Right renal pelvis (tissue), 4 donors: ENCODE data around the gene PDIA5. TPM values are rescaled to one million over a fixed set of nuclear protein-coding genes. Genes with fewer than 3 reads are reported as not detected.

Source experiments
- DNase-seq, 4 donors: peaks; one replicate each; pipeline ENCODE4 v3.0.0-alpha.2; 2013; ENCODE audit warnings: low read depth in 4 of 4, low spot score in 3 of 4, missing footprints in 1 of 4
- polyA plus RNA-seq, 4 donors: library from polyadenylated mRNA; unstranded; fragments of 120-200 nt; gene quantifications; one replicate each; pipeline ENCODE4 v1.2.1, GENCODE V29; 2013; ENCODE audit not compliant: insufficient read length in 4 of 4

Gene PDIA5
- polyA plus RNA-seq, 4 donors = 25.0 to 32.9 (median 30.3) TPM

DNA sequence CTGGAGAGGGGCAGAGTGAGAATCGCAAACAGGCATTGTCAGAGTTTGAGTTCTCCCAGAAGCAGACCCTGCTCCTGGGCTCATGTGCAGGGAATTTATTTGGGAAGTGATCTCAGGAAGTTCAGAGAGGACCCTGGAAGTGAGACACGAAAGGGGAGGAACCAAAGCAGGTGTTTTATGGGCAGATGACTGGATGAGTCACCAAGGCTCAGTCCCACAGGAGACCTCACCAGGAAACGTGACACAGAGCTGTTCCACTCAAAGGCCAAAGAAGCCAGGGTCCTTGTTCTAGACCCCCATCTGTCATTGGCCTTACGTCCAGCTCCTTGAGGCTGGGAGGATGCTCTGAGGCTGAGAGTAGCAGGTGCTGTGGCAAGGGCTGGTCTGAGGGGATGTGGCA is 91.5 kb downstream of the PDIA5 start:
- no peak for DNase-seq

DNA sequence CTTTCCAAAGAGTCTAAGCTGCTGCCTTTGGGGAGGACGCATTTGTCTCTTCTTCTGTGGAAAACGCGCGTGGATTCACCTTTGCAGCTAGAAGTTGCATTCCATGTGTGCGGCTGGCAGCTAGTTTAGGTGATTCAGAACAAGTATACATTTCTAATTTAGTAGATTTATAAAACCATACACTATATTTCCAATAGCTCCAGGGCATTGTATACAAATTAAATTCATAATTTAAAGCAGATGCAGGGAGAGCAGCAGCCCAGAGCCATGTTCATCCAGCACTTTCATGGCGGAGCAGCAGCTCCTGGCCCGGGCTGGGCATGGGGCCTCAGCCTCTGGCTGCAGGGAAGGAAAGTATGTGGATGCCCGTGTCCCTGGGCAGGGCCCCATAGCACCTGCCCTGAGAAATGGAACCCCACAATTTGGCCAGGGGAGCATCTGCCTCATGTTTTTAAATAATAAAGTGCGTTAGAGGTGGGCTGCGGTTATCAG is 92.1 kb downstream of the PDIA5 start:
- no peak for DNase-seq

DNA sequence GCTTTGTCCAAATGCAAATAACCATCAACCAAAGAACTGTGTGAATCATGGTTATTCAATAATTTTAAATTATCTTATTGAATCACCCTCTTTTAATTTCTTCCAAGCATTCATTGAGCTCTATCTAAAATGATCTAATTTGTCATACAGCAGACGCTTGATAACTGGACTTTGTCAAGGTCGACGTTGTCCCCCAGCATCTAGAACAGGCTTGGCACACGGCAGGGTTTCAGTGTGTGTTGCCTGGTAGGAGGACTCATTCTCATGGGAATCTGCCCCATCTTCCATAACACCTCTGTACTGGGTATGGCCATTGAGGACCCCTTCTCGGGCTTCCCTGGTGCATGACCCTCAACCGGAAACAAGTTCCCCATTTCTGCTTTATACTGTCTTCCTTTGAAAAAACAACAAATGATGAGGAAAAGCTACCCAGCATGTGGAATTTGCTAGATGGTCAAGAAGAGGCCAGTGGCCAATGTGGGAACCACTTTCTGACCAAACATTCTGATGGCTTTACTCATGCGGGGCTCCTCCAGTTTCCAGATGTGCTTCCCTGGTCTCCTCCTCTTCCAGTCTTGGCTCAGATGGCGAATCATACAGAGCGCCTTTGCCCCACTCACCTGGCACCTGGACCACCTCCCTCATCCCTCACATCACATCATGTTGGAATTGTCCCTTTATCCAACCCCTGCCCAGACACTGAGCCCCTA is 93.3 kb downstream of the PDIA5 start:
- DNase-seq = no peak

DNA sequence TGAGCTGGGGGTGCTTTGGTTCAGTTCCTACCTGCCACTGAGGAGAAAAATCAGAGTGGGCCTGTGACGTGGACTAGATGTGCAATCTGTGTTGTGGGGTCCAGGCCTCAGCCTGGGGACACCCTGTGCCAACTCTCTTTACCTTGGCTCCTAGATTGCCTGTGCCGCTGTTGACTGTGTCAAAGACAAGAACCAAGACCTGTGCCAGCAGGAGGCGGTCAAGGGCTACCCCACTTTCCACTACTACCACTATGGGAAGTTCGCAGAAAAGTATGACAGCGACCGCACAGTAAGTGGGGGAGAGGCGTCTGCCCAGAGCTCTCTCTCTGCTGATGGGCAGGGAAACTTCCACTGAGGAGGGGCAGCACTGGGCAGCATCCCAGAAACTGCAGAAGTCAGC is 94.3 kb downstream of the PDIA5 start:
- DNase-seq = no peak

DNA sequence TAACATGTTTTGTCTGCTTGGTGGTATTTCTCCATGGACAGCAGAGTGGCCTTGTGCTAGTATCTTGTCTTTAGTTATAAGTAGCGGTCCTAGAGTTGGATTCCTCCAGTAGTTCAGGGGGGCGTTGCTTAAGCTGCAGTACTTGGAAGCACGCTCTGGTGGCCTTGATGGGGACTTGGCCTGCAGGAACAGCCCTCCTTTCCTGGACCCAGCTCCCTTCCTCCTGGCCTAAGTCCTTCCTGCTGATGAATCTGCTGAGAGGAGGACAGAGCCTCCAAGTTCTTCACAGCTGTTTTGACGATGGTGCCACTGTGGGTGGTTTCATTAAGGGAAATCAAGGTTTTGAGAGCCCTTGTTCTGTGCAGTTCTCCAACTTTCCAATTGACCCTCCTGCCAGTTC is 96.3 kb downstream of the PDIA5 start:
- DNase-seq = no peak

DNA sequence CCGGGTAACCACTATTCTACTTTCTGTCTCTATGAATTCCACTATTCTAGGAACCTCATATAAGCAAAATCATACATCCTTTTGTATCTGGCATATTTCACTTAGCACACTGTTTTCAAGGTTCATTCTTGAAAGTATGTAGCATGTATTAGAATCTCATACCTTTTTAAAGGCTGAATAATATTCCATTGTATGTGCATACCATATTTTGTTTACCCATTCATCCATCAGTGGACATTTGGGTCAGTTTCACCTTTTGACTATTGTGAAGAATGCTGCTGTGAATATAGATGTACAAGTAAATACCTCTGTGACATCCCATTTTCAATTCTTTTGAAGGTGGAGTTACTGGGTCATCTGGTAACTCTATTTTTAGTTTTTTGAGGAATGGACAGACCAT is 98.3 kb downstream of the PDIA5 start:
- DNase-seq = no peak

DNA sequence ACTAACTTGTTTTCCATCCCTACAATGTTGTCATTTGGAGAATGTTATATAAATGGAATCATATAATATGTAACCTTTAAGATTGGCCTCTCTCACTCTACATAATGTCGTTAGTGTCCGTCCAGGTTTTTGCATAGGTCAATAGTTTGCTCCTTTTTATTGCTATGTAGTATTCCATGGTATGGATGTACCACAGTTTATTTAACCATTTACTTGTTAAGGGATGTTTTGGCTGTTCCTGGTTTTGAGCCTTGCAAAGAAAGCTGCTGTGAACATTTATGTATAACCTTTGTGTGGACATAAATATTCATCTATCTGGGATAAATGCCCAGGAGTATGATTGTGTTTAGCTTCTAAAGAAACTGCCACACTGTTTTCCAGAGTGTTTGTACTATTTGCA is 100.9 kb downstream of the PDIA5 start:
- DNase-seq = no peak

DNA sequence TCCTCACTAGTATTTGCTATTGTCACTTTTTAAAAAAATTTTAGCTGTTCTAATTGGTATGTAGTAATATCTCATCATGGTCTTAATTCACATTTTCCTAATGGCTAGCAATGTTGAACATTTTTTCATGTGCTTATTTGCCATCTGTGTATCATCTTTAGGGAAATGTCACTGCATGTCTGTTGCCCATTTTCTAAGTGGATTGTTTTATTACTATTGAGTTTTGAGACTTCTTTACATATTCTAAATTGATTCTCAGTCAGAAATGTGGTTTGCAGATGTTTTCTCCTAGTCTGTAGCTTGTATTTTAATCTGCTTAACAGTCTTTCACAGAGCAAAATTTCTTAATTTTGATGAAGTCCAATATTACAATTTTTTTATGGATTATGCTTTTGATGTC is 101.3 kb downstream of the PDIA5 start:
- DNase-seq = no peak

DNA sequence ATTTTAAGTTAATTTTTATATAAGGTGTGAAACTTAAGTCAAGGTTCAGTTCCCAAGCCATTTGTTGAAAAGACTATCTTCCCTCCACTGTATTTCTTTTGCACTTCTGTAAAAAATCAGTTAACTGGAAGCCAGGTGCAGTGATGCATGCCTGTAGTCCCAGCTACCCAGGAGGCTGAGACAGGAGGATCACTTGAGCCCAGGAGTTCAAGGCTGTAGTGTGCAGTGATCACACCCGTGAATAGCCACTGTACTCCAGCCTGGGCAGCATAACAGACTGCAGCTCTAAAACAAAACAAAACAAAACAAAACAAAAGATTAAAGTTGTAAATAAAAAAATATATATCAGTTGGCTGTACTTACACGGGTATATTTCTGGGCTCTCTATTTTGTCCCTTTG is 101.8 kb downstream of the PDIA5 start:
- DNase-seq = no peak

DNA sequence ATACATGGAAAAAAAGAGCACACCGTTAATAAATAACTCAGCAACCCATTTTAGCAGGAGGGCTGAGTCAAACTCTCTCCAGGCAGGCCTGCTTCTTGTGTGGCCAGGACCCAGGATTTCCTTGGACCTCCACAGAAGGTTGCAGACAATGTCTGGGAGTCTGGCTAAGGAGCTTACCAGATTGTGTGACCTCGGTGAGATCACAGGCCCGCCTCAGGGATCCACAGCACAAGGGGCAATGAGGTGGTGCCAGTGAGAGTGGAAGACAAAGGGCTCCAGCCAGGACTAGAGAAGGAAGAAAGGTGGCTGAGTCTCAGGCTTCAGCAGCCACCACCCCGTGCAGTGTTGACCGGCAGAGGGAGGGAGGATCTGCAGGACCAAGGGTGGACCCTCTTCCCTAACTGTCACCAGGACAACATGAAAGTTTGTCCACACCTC is 102.7 kb downstream of the PDIA5 start:
- no peak for DNase-seq

DNA sequence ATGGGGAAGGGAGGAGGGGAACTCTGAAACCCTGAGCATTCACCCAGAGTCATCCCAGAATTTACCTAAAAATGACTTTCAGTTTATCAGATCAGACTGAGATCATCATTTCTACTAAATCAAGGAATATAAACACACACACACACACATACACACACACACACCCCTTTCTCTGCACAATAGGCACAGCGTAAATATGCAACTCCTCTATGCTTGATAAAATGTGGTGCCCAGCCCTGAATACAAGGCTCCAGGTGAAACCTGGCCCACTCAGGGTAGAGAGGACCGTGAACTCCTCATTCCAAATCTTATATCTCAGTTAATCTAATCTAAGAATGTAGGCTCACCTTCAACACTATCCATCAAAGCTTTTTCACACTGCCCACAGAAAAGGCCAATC is 103.1 kb downstream of the PDIA5 start:
- no peak for DNase-seq

DNA sequence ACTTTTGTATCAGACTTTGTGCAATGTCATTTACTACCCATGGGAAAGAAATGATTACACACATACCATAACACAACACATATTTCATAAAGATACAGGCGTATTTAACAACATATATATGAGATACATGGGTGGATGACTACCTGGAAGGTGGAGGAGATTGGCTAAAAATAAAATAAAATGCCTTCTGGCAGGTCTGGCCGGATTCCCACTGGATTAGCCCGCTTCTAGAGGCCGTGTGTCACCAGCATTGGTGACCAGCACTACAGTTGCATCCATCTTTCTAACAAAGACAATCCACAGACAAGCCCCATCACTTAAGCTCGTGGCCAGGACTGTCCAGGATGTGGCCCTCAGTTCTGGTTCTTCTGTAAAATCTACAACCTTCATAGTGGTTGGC is 114.0 kb downstream of the PDIA5 start:
- no peak for DNase-seq

DNA sequence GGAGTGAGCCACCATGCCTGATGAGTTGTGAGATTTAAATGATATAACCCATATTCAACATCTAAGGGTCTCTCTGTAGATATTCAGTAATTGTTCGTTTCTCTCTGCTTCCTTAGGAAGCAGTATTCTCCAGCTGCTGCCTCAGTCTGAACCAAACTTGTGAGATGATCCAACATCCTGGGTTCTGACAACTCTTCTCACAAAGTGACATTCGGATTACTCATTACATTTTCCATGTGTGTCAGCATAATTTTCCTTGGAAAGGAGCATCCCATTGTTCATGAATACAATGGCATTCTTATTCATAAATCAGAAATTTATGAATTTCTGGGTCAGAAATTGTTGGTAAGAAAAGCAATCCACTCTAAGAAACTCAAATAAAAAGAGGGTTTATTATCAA is 119.9 kb downstream of the PDIA5 start:
- DNase-seq = no peak

DNA sequence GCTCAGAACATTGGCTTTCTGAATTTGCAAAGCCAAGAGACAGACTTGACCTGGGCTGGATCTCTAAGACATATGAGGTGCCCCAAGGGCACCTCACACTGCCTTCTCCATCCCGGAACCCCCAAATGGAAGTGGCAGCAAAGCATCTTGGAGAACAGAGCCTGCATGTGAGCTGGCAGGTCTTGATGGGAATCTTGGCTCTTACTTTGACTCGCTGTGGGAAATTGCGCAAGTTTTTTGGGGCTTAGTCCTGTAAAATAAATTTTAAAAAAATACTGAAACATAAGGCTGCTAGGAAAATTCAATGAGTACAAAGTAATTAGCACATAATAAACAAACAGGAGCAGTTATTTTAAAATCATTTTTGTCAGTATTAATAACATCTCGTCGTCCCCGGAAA is 121.2 kb downstream of the PDIA5 start:
- no peak for DNase-seq

DNA sequence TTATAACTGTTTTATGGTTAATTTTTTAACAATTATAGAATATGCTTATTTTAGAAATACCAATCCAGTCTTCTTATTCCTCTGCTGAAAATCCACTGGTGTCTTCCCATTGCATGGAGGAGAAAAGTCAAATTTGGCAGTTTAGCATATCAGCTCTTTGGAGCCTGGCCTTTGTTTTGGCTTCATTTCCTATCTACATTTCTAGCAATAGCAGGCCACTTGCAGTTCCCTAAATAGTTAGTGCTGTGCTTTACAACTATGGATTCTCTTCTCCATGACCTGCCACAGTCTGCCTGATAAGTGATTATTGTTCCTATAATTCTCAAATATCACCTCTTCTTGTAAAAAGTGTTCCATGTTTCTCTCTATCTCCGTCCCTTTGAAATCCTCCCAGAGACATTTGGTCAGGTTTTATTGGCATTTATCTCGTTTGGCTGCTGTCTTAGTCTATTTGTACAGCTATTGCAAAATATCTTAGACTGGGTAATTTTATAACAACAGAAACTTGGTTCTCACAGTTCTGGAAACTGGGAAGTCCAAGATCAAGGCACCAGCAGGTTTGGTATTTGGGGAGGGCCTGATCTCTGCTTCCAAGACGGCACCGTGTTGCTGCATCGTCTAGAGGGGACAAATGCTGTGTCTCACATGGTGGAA is 126.8 kb downstream of the PDIA5 start:
- no peak for DNase-seq

DNA sequence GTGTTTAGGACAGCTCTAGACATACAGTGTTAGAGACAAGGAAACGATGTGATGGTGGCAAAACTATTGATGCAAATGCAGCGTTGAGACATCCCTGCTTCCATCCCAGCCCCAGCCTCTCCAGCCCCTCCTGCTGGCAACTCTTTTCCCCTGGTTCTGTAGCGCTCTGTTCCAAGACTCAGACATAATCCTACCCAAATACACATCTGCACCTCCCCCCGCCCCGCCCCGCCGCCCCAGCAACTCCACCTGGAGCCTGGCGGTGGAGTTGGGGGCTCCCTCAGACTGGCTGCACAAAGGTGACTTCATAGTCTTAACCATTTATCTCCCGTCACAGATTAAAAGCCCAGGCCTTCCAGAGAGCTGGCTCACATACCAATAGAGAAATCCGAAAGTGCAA is 127.7 kb downstream of the PDIA5 start:
- no peak for DNase-seq

DNA sequence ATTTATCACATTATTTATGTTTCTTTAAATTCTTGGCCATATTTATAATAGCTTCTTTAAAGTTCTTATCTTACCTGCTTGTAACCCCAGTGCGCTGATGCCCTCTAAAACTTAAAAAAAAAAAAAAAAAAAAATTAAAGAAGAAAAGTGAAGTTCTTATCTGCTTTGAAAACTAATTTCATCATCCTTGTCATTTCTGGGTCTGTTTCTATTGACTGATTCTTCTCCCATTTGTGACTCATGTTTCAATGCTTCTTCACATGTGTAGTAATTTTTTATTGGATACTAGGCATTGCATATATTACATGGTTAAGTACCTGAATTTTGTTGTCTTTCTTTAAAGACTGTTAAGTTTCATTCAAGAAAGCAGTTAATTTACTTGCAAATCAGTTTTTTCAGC is 131.5 kb downstream of the PDIA5 start:
- DNase-seq = no peak

DNA sequence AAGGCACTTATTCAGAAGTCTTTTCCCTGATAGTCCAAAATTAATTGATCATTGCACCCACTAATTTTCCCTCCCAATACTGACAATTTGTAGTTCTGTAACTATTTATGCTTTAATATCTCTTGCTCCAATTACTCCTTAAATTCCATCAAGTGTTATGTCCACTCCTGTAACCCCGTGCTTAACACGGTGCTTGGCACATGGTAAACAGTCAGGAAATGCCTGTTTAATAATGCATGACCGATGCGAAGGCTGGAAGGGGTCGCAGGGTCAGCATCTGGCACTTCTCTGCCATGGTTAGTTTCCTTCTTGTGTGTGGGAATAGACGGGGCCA is 134.4 kb downstream of the PDIA5 start:
- DNase-seq = peak in 1 of 4 donors; percentile 18

DNA sequence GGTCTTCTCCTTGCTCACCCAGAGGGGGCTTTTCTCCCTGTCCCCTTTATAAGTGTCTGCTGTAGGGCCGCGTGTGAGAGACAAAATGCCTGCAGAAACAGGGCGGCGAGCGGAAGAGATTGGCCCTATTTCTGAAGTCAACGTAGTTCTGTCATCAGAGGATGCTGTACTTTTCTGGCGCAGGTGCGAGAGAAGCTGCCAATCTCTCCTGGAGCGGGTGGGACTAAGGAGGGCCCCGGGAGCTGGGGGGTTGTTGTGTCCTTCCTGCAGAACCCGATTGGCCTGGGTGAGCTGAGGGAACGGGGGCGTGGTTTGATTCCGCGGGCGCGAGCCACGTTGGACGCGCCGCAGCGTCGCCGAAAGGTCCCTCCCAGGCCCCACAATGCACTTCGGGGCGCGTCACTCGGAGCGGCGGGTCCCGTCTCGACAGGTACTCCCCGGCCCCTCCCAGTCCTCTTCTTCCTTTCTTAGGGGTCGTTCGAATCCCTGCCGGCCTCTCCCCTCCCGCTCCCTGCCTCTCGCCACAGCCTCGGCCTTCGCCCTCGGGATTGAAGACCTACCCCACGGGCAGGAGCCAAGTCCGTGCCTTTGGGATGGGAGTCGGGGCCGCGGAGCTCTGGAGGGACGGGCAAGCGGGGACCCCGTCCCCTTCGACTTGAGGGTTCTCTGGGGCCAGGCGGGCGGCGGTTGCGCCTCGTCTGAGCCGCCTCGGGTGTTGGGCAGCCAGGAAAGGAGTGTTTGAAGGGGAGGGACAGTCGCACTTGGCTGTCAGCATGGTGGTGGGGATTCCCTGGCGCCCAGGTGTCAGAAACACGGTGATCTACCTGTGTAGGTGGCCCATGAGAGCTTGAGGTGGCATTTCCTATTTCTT is 135.0 kb downstream of the PDIA5 start, which contains the start of gene SEC22A:
Gene SEC22A, plus strand, starts transcription at position 387 of the 871 bp plus-strand sequence. CDS start 7,275 bp downstream, outside the sequence.
- peak; percentile 87 to 91 (median 90) for DNase-seq

DNA sequence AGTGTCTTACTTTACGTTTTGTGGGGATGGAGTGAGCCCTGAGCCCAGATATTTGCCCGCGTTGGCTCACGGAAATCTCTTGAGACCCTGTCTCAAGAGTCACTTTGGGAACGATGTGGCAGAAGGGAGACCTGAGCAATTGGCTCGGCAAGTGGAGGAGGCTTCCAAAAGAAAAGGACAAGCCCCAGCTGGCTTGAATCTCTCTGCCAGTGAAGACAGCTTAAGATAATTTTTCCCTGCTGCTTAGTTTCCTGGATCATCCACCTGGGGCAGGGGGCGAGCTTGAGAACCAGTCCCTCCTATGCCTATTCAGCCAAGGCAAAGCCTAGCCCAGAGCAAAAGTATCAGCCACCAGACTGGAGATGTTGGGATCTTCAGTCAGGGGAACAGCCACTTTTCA is 135.6 kb downstream of the PDIA5 start:
- no peak for DNase-seq
